Right lobe of liver (tissue), 6 donors: ENCODE results near the gene SPC24. TPM values are rescaled to one million over a fixed set of nuclear protein-coding genes. Genes with fewer than 3 reads are reported as not detected.

Experiments used
- ATAC-seq, 4 donors: fragments of 200-7000 bp; cut with Tn5 transposase; one replicate each; pipeline ENCODE4 v1.9.1; 2020; ENCODE audit warnings: mild to moderate bottlenecking in 4 of 4, moderate library complexity in 4 of 4
- DNase-seq, 3 donors: peaks; one replicate each; pipeline ENCODE4 v3.0.0-alpha.2; 2020
- H3K27ac ChIP-seq, 3 donors: fragments of 200-600 bp; one replicate each; pipeline ENCODE4 v1.8.0; 2022
- H3K27me3 ChIP-seq, 2 donors: fragments of 200-600 bp; one replicate each; pipeline ENCODE4 v1.8.0; 2022
- H3K36me3 ChIP-seq, 4 donors: fragments of 200-600 bp; sonication (generic) in 1 of 4; one replicate each; pipeline versions ENCODE4 v1.5.1 to v1.8.0; 2017 to 2022; ENCODE audit warnings: control low read depth in 1 of 4
- H3K4me1 ChIP-seq, 4 donors: fragments of 200-600 bp; sonication (generic) in 1 of 4; one replicate each; pipeline versions ENCODE4 v1.5.1 to v1.8.0; 2017 to 2022; ENCODE audit warnings: control low read depth in 1 of 4
- H3K4me3 ChIP-seq, 3 donors: fragments of 200-600 bp; one replicate each; pipeline ENCODE4 v1.8.0; 2022
- H3K9me3 ChIP-seq, 4 donors: fragments of 200-600 bp; sonication (generic) in 1 of 4; one replicate each; pipeline versions ENCODE4 v1.5.1 to v1.8.0; 2017 to 2022; ENCODE audit warnings: control low read depth in 1 of 4
- CTCF ChIP-seq, 4 donors: fragments of 200-600 bp in 3 of 4; fragments of 450-650 bp in 1 of 4; IDR thresholded peaks; one replicate each; pipeline versions ENCODE4 v1.5.1 to v1.8.0; 2016 to 2022; ENCODE audit warnings: antibody characterized with exemption in 4 of 4, mild to moderate bottlenecking in 2 of 4
- POLR2A ChIP-seq: fragments of 450-650 bp; IDR thresholded peaks from one replicate; pipeline ENCODE4 v1.6.1; 2017; ENCODE audit warnings: antibody characterized with exemption, mild to moderate bottlenecking
- WGBS: methylation state at CpG from one replicate; pipeline ENCODE4 v1.1.6; 2018; ENCODE audit warnings: low coverage, low lambda C conversion rate; ENCODE audit not compliant: insufficient coverage; ENCODE audit errors: missing lambda C conversion rate; 5-methylcytosine and 5-hydroxymethylcytosine counted together
- intact Hi-C, 2 donors: fragments of 100-400 bp; cut with DNase I; formaldehyde crosslinking; loops; one replicate each; pipeline versions ENCODE4 v1.11.2 to v1.14.1; 2022
- total RNA-seq, 6 experiments: library from RNA; depleted of rRNA in 2 of 6; stranded (reverse); fragments of >200 nt in 2 of 6; fragmentation: NEBNext Ultra II Directional in 3 of 6; extraction: Animal tissue kit (Norgen Biotek cat#: 25700) in 3 of 6; gene quantifications; one replicate each; pipeline versions ENCODE4 v1.1.0 to v1.2.4, GENCODE V29; 2016 to 2023
- donor health status: DM: no; HTN: yes; CAD: no.
- donor health status: DM: no; HTN: no; CAD: no.
- donor health status: DM: no; HTN: no; CAD: no.
- donor health status: DM: no; HTN: yes; CAD: no.
- donor health status: DM: no; HTN: yes; CAD: no.

Gene SPC24
- total RNA-seq, 6 experiments from 2014 or later = 0.90 to 3.8 (median 2.2) TPM

GRCh38 chr19:11196406-11197287 is 41.1 kb upstream of the SPC24 start:
- peak; percentile 10 to 36 (median 22) for ATAC-seq
- 6% methylated on average over 24 of the region's 47 CpGs for WGBS
- H3K4me1 ChIP-seq = peaks cover 0 to 25% (median 8%) of the 10 kb centered on the region in 4 donors

DNA sequence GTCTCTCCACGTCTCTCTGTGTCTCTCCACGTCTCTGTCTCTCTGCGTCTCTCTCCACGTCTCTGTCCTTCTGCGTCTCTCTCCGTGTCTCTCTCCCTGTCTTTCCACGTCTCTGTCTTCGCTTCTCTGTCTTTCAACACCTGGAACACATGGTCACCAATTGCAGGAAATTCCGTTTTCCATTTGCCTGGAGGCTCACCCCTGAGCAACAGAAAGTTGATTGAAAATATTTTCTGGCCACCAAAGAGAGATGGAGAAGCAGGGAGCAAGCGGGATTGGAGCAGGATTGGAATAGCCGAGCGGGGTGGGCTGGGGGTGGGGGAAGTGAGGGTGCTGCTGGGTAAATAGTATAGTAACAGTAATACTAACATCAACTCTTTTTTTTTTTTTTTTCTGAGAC is 40.1 kb upstream of the SPC24 start:
- WGBS = 68% methylated on average over 11 of the region's 12 CpGs
- TF ChIP-seq POLR2A = no peak
- TF ChIP-seq CTCF (IDR thresholded peaks at IDR 0.05) = no peak
- Histone ChIP-seq H3K36me3 (peaks cover 0 to 13% (median 2%) of the 10 kb centered on the region in 4 donors), H3K4me3 (peak overlapping the region in 2 of 3 donors; percentile 16 to 64), H3K27ac (peak overlapping the region in 2 of 3 donors; percentile 51 to 85), H3K9me3 (no peaks in the 10 kb centered on the region), H3K4me1 (peaks cover 0 to 27% (median 8%) of the 10 kb centered on the region in 4 donors), H3K27me3 (no peaks in the 10 kb centered on the region)
- DNase-seq (no peak), ATAC-seq (no peak)
- intact Hi-C loops = no loop called here

More at GRCh38 chr19:11196406-11197287, 41.1 kb upstream of the SPC24 start:
- peak overlapping the region; percentile 58 to 64 (median 62) for H3K4me3 ChIP-seq
- intact Hi-C loops = no loop called here
- H3K27ac ChIP-seq = peak overlapping the region; percentile 72 to 85 (median 72)
- peak in 1 of 3 donors; percentile 63 for DNase-seq
- no peaks in the 10 kb centered on the region for H3K27me3 ChIP-seq
- peaks cover 0 to 13% (median 2%) of the 10 kb centered on the region in 4 donors for H3K36me3 ChIP-seq
- TF ChIP-seq POLR2A = no peak
- TF ChIP-seq CTCF (IDR thresholded peaks at IDR 0.05) = no peak
- no peaks in the 10 kb centered on the region for H3K9me3 ChIP-seq

DNA sequence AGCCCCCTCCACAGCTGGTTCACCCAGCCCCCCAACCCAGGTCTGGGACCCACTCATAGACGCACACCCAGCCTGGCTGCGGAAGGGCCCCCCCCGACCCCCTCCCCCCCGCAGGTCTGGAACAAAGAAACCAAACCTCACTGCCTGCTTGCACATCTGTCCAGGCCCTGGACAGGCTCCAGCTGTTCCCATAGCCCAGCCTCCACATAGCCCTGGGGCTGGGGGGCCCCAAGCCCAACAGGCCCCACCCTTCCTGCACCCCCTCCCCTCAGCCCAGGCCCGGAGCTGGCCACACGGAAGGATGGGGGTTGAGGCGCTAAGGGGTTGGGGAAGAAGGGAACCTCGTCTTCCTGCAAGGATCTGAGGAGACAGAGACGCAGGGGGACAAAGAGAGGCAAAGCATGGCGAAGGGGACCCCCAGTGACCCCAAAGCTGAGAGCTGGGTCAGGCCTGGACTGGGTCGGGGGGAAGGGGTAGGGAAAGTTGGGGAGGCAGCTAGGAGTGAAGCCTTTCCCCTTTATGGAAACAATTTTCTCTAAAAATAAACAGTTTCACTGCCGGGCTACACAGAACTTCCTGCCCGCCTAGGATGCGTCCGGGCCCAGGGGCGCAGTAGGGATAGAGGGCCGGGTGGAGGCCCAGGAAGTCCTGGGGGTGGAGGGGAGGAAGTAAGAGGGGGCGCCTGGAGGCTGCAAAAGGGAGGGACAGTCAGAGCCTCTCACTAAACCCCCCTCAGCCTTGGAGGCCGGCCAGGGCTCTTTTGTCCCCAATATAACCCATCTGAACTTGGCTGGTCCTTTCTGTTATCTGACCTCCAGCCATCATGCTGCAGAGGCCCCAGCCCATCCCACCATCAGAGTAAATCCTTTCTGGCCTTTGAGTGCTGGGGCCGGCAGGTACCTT is 39.3 kb upstream of the SPC24 start:
- DNase-seq (no peak), ATAC-seq (no peak)
- H3K4me1 ChIP-seq = peaks cover 0 to 34% (median 8%) of the 10 kb centered on the region in 4 donors
- no peaks in the 10 kb centered on the region for H3K9me3 ChIP-seq
- 31% methylated on average over 10 of the region's 20 CpGs for WGBS
- H3K4me3 ChIP-seq = peak overlapping the region in 1 of 3 donors; percentile 16
- no peak for TF ChIP-seq CTCF (IDR thresholded peaks at IDR 0.05)
- no peak for TF ChIP-seq POLR2A
- intact Hi-C loops = no loop called here
- peaks cover 0 to 17% (median 2%) of the 10 kb centered on the region in 4 donors for H3K36me3 ChIP-seq
- peak overlapping the region; percentile 18 to 51 (median 21) for H3K27ac ChIP-seq
- H3K27me3 ChIP-seq = no peaks in the 10 kb centered on the region

- H3K4me1 ChIP-seq = peaks cover 0 to 39% (median 6%) of the 10 kb centered on the region in 4 donors
- TF ChIP-seq CTCF (IDR thresholded peaks at IDR 0.05) (no peak), POLR2A (no peak)
- DNase-seq (no peak), ATAC-seq (no peak)
- H3K4me3 ChIP-seq = peak overlapping the region in 1 of 3 donors; percentile 16
- 87% methylated on average over 7 of the region's 8 CpGs for WGBS
- H3K36me3 ChIP-seq = peaks cover 0 to 17% (median 2%) of the 10 kb centered on the region in 4 donors
- H3K27me3 ChIP-seq = no peaks in the 10 kb centered on the region
- no peak overlapping the region for H3K27ac ChIP-seq
- intact Hi-C loops = no loop called here
- no peaks in the 10 kb centered on the region for H3K9me3 ChIP-seq
Measured at GRCh38 chr19:11194173-11194572, 38.6 kb upstream of the SPC24 start.
